ENCODE measurements around the gene PCNX3. TPM values are rescaled to one million over a fixed set of nuclear protein-coding genes. Genes with fewer than 3 reads are reported as not detected.
A peak's percentile ranks its signal among the peaks of the same experiment; 100 is the strongest.

PCNX3 gene
- total RNA-seq, 3 donors from 2014 or later: 13.4 to 21.0 (median 20.1) TPM

- intact Hi-C loops (cut with DNase I; ENCODE audit: low total_unique reads): no loop called here
- Histone ChIP-seq H3K4me3 (peak overlapping the region in 1 of 3 donors; percentile 22), H3K27me3 (no peaks in the 10 kb centered on the region), H3K36me3 (no peaks in the 10 kb centered on the region), H3K27ac (peak overlapping the region in 1 of 2 donors; percentile 55), H3K9me3 (no peaks in the 10 kb centered on the region), H3K4me1 (peaks cover 0 to 4% of the 10 kb centered on the region in 2 donors)
- DNase-seq (ENCODE audit: low spot score in 2 of 2): no peak
- TF ChIP-seq POLR2A (IDR thresholded peaks at IDR 0.05): no peak
- no peak for TF ChIP-seq POLR2AphosphoS5 (IDR thresholded peaks at IDR 0.05)
- no peak for TF ChIP-seq CTCF (IDR thresholded peaks at IDR 0.05)
Measured at GRCh38 chr11:65592858-65593517, 22.6 kb upstream of the PCNX3 start.

GRCh38 chr11:65593518-65594414, 21.8 kb upstream of the PCNX3 start:
- H3K4me1 ChIP-seq: peaks cover 0 to 4% of the 10 kb centered on the region in 2 donors
- intact Hi-C loops (cut with DNase I; ENCODE audit: low total_unique reads): no loop called here
- peak overlapping the region in 1 of 3 donors; percentile 17 for H3K4me3 ChIP-seq
- DNase-seq (ENCODE audit: low spot score in 2 of 2): no peak
- peak overlapping the region in 1 of 2 donors; percentile 5 for H3K27ac ChIP-seq
- H3K9me3 ChIP-seq: no peaks in the 10 kb centered on the region
- no peaks in the 10 kb centered on the region for H3K36me3 ChIP-seq
- H3K27me3 ChIP-seq: no peaks in the 10 kb centered on the region
- TF ChIP-seq POLR2A (IDR thresholded peaks at IDR 0.05) (no peak), CTCF (IDR thresholded peaks at IDR 0.05) (peak; percentile 10 to 51 (median 36)), POLR2AphosphoS5 (IDR thresholded peaks at IDR 0.05) (no peak)

- peaks cover 0 to 4% of the 10 kb centered on the region in 2 donors for H3K4me1 ChIP-seq
- TF ChIP-seq POLR2A (IDR thresholded peaks at IDR 0.05): no peak
- no peak for TF ChIP-seq POLR2AphosphoS5 (IDR thresholded peaks at IDR 0.05)
- TF ChIP-seq CTCF (IDR thresholded peaks at IDR 0.05): no peak
- H3K4me3 ChIP-seq: no peak overlapping the region
- H3K27ac ChIP-seq: peak overlapping the region in 1 of 2 donors; percentile 3
- no peak for DNase-seq (ENCODE audit: low spot score in 2 of 2)
- H3K9me3 ChIP-seq: no peaks in the 10 kb centered on the region
- no peaks in the 10 kb centered on the region for H3K27me3 ChIP-seq
- no peaks in the 10 kb centered on the region for H3K36me3 ChIP-seq
- intact Hi-C loops (cut with DNase I; ENCODE audit: low total_unique reads): no loop called here
Measured at GRCh38 chr11:65595131-65595530, 20.4 kb upstream of the PCNX3 start.

- intact Hi-C loops (cut with DNase I; ENCODE audit: low total_unique reads): no loop called here
- no peak for DNase-seq (ENCODE audit: low spot score in 2 of 2)
- no peaks in the 10 kb centered on the region for H3K36me3 ChIP-seq
Measured at GRCh38 chr11:65595543-65596281, 19.9 kb upstream of the PCNX3 start, which contains the start of gene KCNK7. Gene KCNK7 (minus strand): TSS chr11:65595800. CDS start chr11:65595772, 28 bp downstream.

More at GRCh38 chr11:65595543-65596281, 19.9 kb upstream of the PCNX3 start, which contains the start of gene KCNK7:
- Histone ChIP-seq H3K4me1 (peaks cover 0 to 4% of the 10 kb centered on the region in 2 donors), H3K4me3 (no peak within 1 kb of the TSS), H3K27ac (peak within 1 kb of the TSS in 1 of 2 donors; percentile 3), H3K9me3 (no peaks in the 10 kb centered on the region), H3K27me3 (no peaks in the 10 kb centered on the region)
- TF ChIP-seq CTCF (IDR thresholded peaks at IDR 0.05) (no peak), POLR2A (IDR thresholded peaks at IDR 0.05) (no peak), POLR2AphosphoS5 (IDR thresholded peaks at IDR 0.05) (no peak)
